GM23248 (cell line): ENCODE measurements around the gene ST3GAL6. TPM values are rescaled to one million over a fixed set of nuclear protein-coding genes. Genes with fewer than 3 reads are reported as not detected.

Source experiments
- DNase-seq: peaks from one replicate; pipeline ENCODE4 v3.0.0-alpha.2; 2015
- H2AFZ ChIP-seq: fragments of 200-600 bp; sonication (generic); 2 replicates; pipeline ENCODE4 v1.6.1; 2016; ENCODE audit warnings: antibody characterized with exemption
- H3F3A ChIP-seq: fragments of 200-600 bp; sonication (generic); 2 replicates; pipeline ENCODE4 v1.6.1; 2016; ENCODE audit warnings: mild to moderate bottlenecking, antibody characterized with exemption, mixed run types; ENCODE audit not compliant: insufficient read depth
- H3K27ac ChIP-seq: fragments of 200-600 bp; sonication (generic); 2 replicates; pipeline ENCODE4 v1.5.1; 2016; ENCODE audit warnings: mild to moderate bottlenecking
- H3K27me3 ChIP-seq: fragments of 200-600 bp; sonication (generic); replicated peaks from 2 replicates; pipeline ENCODE4 v1.6.1; 2016; ENCODE audit warnings: mild to moderate bottlenecking; ENCODE audit not compliant: insufficient read depth
- H3K36me3 ChIP-seq: fragments of 200-600 bp; sonication (generic); 2 replicates; pipeline ENCODE4 v1.6.1; 2016; ENCODE audit warnings: low read depth, mild to moderate bottlenecking
- H3K4me1 ChIP-seq: fragments of 200-600 bp; sonication (generic); 2 replicates; pipeline ENCODE4 v1.6.1; 2016; ENCODE audit warnings: mild to moderate bottlenecking; ENCODE audit not compliant: insufficient read depth
- H3K4me2 ChIP-seq: fragments of 200-600 bp; sonication (generic); one replicate; pipeline ENCODE4 v1.6.1; 2016; ENCODE audit warnings: mild to moderate bottlenecking; ENCODE audit not compliant: unreplicated experiment
- H3K4me3 ChIP-seq: fragments of 200-600 bp; sonication (generic); 2 replicates; pipeline ENCODE4 v1.5.1; 2016; ENCODE audit warnings: mild to moderate bottlenecking
- H3K79me2 ChIP-seq: fragments of 200-600 bp; sonication (generic); 2 replicates; pipeline ENCODE4 v1.6.1; 2016; ENCODE audit warnings: mild to moderate bottlenecking; ENCODE audit not compliant: insufficient read depth
- H3K9ac ChIP-seq: fragments of 200-600 bp; sonication (generic); 2 replicates; pipeline ENCODE4 v1.6.1; 2016; ENCODE audit warnings: mild to moderate bottlenecking
- H3K9me2 ChIP-seq: fragments of 200-600 bp; sonication (generic); 2 replicates; pipeline ENCODE4 v1.6.1; 2016; ENCODE audit warnings: mixed run types, mild to moderate bottlenecking, moderate library complexity; ENCODE audit not compliant: insufficient read depth
- H3K9me3 ChIP-seq: fragments of 200-600 bp; sonication (generic); one replicate; pipeline ENCODE4 v1.6.1; 2017; ENCODE audit warnings: low read depth
- H4K20me1 ChIP-seq: fragments of 200-600 bp; sonication (generic); 2 replicates; pipeline ENCODE4 v1.6.0; 2016; ENCODE audit not compliant: insufficient read depth
- EZH2 ChIP-seq: fragments of 200-600 bp; sonication (generic); IDR thresholded peaks from 2 replicates; pipeline ENCODE4 v1.6.1; 2018; ENCODE audit warnings: antibody characterized with exemption, mild to moderate bottlenecking; ENCODE audit not compliant: insufficient read depth, poor library complexity, severe bottlenecking
- EZH2phosphoT487 ChIP-seq: fragments of 200-600 bp; sonication (generic); IDR thresholded peaks from 2 replicates; pipeline ENCODE4 v1.6.1; 2018; ENCODE audit warnings: antibody characterized with exemption, moderate library complexity, mild to moderate bottlenecking, low read depth; ENCODE audit not compliant: insufficient read depth
- WGBS, 2 experiments: methylation state at CpG; one replicate each; pipeline ENCODE4 v1.1.6; 2015 to 2017; ENCODE audit warnings: low lambda C conversion rate in 2 of 2, low coverage in 1 of 2; ENCODE audit errors: missing lambda C conversion rate in 2 of 2; 5-methylcytosine and 5-hydroxymethylcytosine counted together
- in situ Hi-C: fragments of 300-500 bp; cut with MboI; formaldehyde crosslinking; loops from 2 replicates; pipeline ENCODE4 v1.15.0; 2020
- polyA plus RNA-seq: library from polyadenylated mRNA; unstranded; fragments of >200 nt; fragmentation: Nextera tagmentation; extraction: Ambion mirVana; gene quantifications from 2 replicates; pipeline ENCODE4 v1.2.1, GENCODE V29; 2016
- total RNA-seq: library from RNA; depleted of rRNA; stranded (reverse); fragments of >200 nt; shearing (Covaris generic); gene quantifications from 2 replicates; pipeline ENCODE4 v1.2.3, GENCODE V29; 2014

Gene ST3GAL6
- total and polyA plus RNA-seq, 2 experiments from 2014 or later: 1.9 TPM; not detected in 1

GRCh38 chr3:98798820-98799219, 35.7 kb downstream of the ST3GAL6 start:
- Histone ChIP-seq H3K4me1 (0 out of 2 replicates have a peak, but pooled peaks cover 4% of the 10 kb centered on the region), H2AFZ (no peak overlapping the region), H3K36me3 (peaks cover 76% of the 10 kb centered on the region), H3K79me2 (no peaks in the 10 kb centered on the region), H3F3A (peaks cover 82% of the 10 kb centered on the region), H3K27me3 (no peaks in the 10 kb centered on the region), H3K9me3 (no peaks in the 10 kb centered on the region), H4K20me1 (no peaks in the 10 kb centered on the region), H3K27ac (no peak overlapping the region), H3K4me3 (no peak overlapping the region), H3K4me2 (no peak overlapping the region), H3K9me2 (no peaks in the 10 kb centered on the region), H3K9ac (no peak overlapping the region)
- in situ Hi-C loops: loop anchor here (5.0 kb wide), 1 partner anchor 197 kb away; no protein-coding TSS in a partner anchor
- DNase-seq: no peak
- WGBS, 2 experiments: 85 to 88% methylated on average over 4 of the region's 4 CpGs
- TF ChIP-seq EZH2 (no peak), EZH2phosphoT487 (no peak)

- Histone ChIP-seq H3K9me2 (no peaks in the 10 kb centered on the region), H3K4me3 (no peak overlapping the region), H3F3A (peaks cover 75% of the 10 kb centered on the region), H3K36me3 (peaks cover 76% of the 10 kb centered on the region), H3K27ac (no peak overlapping the region), H3K9ac (no peak overlapping the region), H2AFZ (no peak overlapping the region), H3K4me2 (no peak overlapping the region), H3K27me3 (no peaks in the 10 kb centered on the region), H3K9me3 (no peaks in the 10 kb centered on the region), H4K20me1 (no peaks in the 10 kb centered on the region), H3K79me2 (no peaks in the 10 kb centered on the region), H3K4me1 (no peaks in the 10 kb centered on the region)
- in situ Hi-C loops: loop anchor here (5.0 kb wide), 1 partner anchor 197 kb away; no protein-coding TSS in a partner anchor
- TF ChIP-seq EZH2phosphoT487 (no peak), EZH2 (no peak)
- DNase-seq: no peak
- 91 to 99% methylated on average over 3 of the region's 3 CpGs for WGBS, 2 experiments
Measured at GRCh38 chr3:98799479-98799878, 36.3 kb downstream of the ST3GAL6 start.

DNA sequence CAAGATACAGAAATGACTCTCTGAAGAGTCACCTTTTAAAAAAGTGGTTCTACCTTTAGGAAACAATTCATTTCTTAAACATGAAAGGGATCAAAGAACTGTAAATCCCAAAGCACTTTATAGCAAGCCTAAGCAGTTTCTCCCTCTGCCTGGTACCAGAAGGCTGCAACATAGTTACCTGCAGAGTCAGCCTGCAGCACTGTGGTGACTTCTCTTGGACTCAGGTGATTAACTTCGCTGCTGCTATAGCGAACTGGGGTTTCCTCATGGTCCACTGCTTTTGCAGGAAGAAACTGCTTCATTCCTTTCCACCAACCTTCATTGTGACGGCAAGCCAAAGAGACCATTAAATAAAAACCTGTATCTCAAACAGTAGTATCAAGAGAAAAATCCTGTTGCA, 37.3 kb downstream of the ST3GAL6 start:
- Histone ChIP-seq H3K4me3 (no peak overlapping the region), H3K4me2 (no peak overlapping the region), H2AFZ (no peak overlapping the region), H3K36me3 (peaks cover 76% of the 10 kb centered on the region), H3K9me3 (no peaks in the 10 kb centered on the region), H3K4me1 (no peaks in the 10 kb centered on the region), H3K9me2 (no peaks in the 10 kb centered on the region), H3K79me2 (no peaks in the 10 kb centered on the region), H3K9ac (no peak overlapping the region), H3K27ac (no peak overlapping the region), H4K20me1 (no peaks in the 10 kb centered on the region), H3F3A (peaks cover 73% of the 10 kb centered on the region), H3K27me3 (no peaks in the 10 kb centered on the region)
- DNase-seq: no peak
- in situ Hi-C loops: no loop called here
- no peak for TF ChIP-seq EZH2phosphoT487
- TF ChIP-seq EZH2: no peak
- WGBS, 2 experiments: 93 to 96% methylated on average over 3 of the region's 3 CpGs

DNA sequence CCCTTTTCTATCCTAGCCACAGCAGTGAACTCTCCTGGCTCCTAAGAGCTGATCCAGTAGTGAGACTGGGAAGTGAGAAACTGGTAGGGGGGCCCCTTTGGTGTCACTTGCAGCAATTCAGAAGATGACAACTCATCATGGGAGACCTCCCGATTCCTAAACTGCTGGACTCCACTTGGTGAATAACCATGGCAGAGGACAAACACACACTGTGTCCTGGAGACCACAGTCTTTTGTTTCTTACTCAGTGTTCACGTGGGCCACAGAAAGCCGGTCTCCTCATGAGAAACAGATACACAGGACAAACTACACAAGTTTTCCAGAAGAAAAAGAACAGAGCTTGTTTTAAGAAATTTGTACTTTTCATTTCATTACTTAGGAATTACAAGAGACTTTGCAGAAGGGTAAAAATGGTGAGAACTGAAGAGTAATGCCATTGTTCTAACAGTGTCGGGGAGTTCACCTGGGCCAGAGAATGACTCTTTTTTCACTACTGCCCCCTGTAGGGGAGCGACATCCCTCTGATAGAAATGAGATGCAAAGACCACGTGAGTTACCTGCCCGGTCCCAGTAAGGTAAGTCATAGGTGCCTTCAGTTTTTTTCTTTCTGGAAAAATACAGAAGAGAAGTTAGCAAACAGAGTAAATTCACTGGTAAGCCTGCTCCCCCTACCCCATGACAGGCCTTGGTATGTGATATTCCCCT, 38.1 kb downstream of the ST3GAL6 start:
- H2AFZ ChIP-seq: no peak overlapping the region
- no peaks in the 10 kb centered on the region for H3K9me2 ChIP-seq
- no peaks in the 10 kb centered on the region for H4K20me1 ChIP-seq
- in situ Hi-C loops: no loop called here
- 90 to 92% methylated on average over 7 of the region's 7 CpGs for whole genome bisulfite sequencing, 2 experiments
- H3K9me3 ChIP-seq: no peaks in the 10 kb centered on the region
- peaks cover 76% of the 10 kb centered on the region for H3K36me3 ChIP-seq
- DNase-seq: no peak
- H3K4me1 ChIP-seq: no peaks in the 10 kb centered on the region
- peaks cover 71% of the 10 kb centered on the region for H3F3A ChIP-seq
- TF ChIP-seq EZH2: no peak
- TF ChIP-seq EZH2phosphoT487: no peak
- H3K4me2 ChIP-seq: no peak overlapping the region
- no peaks in the 10 kb centered on the region for H3K27me3 ChIP-seq
- H3K27ac ChIP-seq: no peak overlapping the region
- H3K79me2 ChIP-seq: no peaks in the 10 kb centered on the region
- H3K4me3 ChIP-seq: no peak overlapping the region
- no peak overlapping the region for H3K9ac ChIP-seq
